Stimulated activated CD4-positive, alpha-beta T cell treated with anti-CD3 and anti-CD28 coated beads, TNF-alpha, amount 100 ng/mL, for 48 hours (primary cell): Measurements from ENCODE around the gene DOK4.
A peak's percentile ranks its signal among the peaks of the same experiment; 100 is the strongest.

Experiments
- DNase-seq, 3 donors: peaks; one replicate each; pipeline ENCODE4 v3.0.0-alpha.2; 2020; ENCODE audit warnings: low read depth in 3 of 3

Gene DOK4

GRCh38 chr16:57477531-57478202, 8.6 kb downstream of the DOK4 start:
- DNase-seq: no peak

GRCh38 chr16:57476546-57477410, 9.5 kb downstream of the DOK4 start:
- DNase-seq: no peak

- DNase-seq: peak; percentile 47 to 81 (median 77)
Measured at GRCh38 chr16:57475711-57476339, 10.5 kb downstream of the DOK4 start.

- DNase-seq: no peak
Measured at GRCh38 chr16:57474671-57475661, 11.3 kb downstream of the DOK4 start.

- no peak for DNase-seq
Measured at GRCh38 chr16:57473906-57474305, 12.4 kb downstream of the DOK4 start.

GRCh38 chr16:57473176-57473840, 13.0 kb downstream of the DOK4 start:
- DNase-seq: no peak

GRCh38 chr16:57472665-57473060, 13.6 kb downstream of the DOK4 start:
- no peak for DNase-seq

- no peak for DNase-seq
Measured at GRCh38 chr16:57471852-57472664, 14.2 kb downstream of the DOK4 start.

GRCh38 chr16:57471209-57471608, 15.1 kb downstream of the DOK4 start:
- no peak for DNase-seq

- no peak for DNase-seq
Measured at GRCh38 chr16:57470711-57471110, 15.6 kb downstream of the DOK4 start.

- DNase-seq: no peak
Measured at GRCh38 chr16:57469917-57470470, 16.3 kb downstream of the DOK4 start.

- no peak for DNase-seq
Measured at GRCh38 chr16:57469046-57469445, 17.2 kb downstream of the DOK4 start.

GRCh38 chr16:57468346-57468745, 17.9 kb downstream of the DOK4 start:
- no peak for DNase-seq

- no peak for DNase-seq
Measured at GRCh38 chr16:57464523-57464922, 21.8 kb downstream of the DOK4 start.

- DNase-seq: no peak
Measured at GRCh38 chr16:57462978-57463362, 23.3 kb downstream of the DOK4 start.

GRCh38 chr16:57462209-57462977, 23.9 kb downstream of the DOK4 start, which contains the start of gene POLR2C:
Gene POLR2C, plus strand, starts transcription at chr16:57462679. Its CDS starts 46 bp downstream, at chr16:57462725.
- DNase-seq: peak; percentile 85 to 92 (median 88)

GRCh38 chr16:57452021-57452420, 34.3 kb downstream of the DOK4 start:
- DNase-seq: no peak

GRCh38 chr16:57447186-57447962, 38.9 kb downstream of the DOK4 start, which contains the start of the genes CIAPIN1 and COQ9:
Gene CIAPIN1, minus strand, starts transcription at chr16:57447385. Its CDS starts 6,457 bp downstream, at chr16:57440928.
Gene COQ9, plus strand, starts transcription at chr16:57447479. Its CDS starts 27 bp downstream, at chr16:57447506.
- peak; percentile 86 to 90 (median 89) for DNase-seq
